Keratinocyte (primary cell): ENCODE results near the gene MAP7D1.

ENCODE experiments used
- EZH2 ChIP-seq: IDR thresholded peaks from one replicate; pipeline ENCODE4 v1.6.1; 2012; ENCODE audit warnings: inconsistent platforms, mild to moderate bottlenecking, low read length, moderate library complexity
- TF ChIP-seq, protein P1 (sequence below), 3 experiments: IDR thresholded peaks in 1 of 3; conservative IDR thresholded peaks in 1 of 3; optimal IDR thresholded peaks in 1 of 3; 2 replicates in 2 of 3; 3 replicates in 1 of 3; pipeline versions ENCODE3 to v1.5.1; 2011; ENCODE audit warnings: low read length in 3 of 3, mild to moderate bottlenecking in 3 of 3, moderate library complexity in 2 of 3, control low read depth in 1 of 3, inconsistent platforms in 1 of 3; ENCODE audit not compliant: insufficient read depth in 2 of 3; ENCODE audit errors: extremely low read depth in 1 of 3

GRCh38 chr1:36175137-36176095 lies 19.5 kb downstream of the MAP7D1 start:
- TF ChIP-seq, protein P1, sequence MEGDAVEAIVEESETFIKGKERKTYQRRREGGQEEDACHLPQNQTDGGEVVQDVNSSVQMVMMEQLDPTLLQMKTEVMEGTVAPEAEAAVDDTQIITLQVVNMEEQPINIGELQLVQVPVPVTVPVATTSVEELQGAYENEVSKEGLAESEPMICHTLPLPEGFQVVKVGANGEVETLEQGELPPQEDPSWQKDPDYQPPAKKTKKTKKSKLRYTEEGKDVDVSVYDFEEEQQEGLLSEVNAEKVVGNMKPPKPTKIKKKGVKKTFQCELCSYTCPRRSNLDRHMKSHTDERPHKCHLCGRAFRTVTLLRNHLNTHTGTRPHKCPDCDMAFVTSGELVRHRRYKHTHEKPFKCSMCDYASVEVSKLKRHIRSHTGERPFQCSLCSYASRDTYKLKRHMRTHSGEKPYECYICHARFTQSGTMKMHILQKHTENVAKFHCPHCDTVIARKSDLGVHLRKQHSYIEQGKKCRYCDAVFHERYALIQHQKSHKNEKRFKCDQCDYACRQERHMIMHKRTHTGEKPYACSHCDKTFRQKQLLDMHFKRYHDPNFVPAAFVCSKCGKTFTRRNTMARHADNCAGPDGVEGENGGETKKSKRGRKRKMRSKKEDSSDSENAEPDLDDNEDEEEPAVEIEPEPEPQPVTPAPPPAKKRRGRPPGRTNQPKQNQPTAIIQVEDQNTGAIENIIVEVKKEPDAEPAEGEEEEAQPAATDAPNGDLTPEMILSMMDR (optimal IDR thresholded peaks at IDR 0.05 in 1 of 3, IDR thresholded peaks at IDR 0.05 in 1 of 3, conservative IDR thresholded peaks at IDR 0.05 in 1 of 3; ENCODE audit: extremely low read depth in 1 of 3, insufficient read depth in 2 of 3, low read length in 3 of 3) = no peak
- no peak for TF ChIP-seq EZH2
